Left kidney (tissue), 2 donors: ENCODE data around the gene SECTM1. TPM values are rescaled to one million over a fixed set of nuclear protein-coding genes. Genes with fewer than 3 reads are reported as not detected.
"Not testable (repeated sequence)": the region's sequence is repeated elsewhere in the genome, so short reads cannot be mapped to it uniquely, and the experiment has no call there.

Experiments used
- DNase-seq: peaks from one replicate; pipeline ENCODE4 v3.0.0-alpha.2; 2013
- polyA plus RNA-seq: library from polyadenylated mRNA; unstranded; fragments of 120-200 nt; gene quantifications from one replicate; pipeline ENCODE4 v1.2.1, GENCODE V29; 2013; ENCODE audit not compliant: insufficient read length

SECTM1 gene
- polyA plus RNA-seq, 1 donor, result 1.3 TPM

- no peak for DNase-seq
These were observed 37.1 kb upstream of the SECTM1 start for GRCh38 chr17:82370471-82371332.

GRCh38 chr17:82369211-82369610, 35.6 kb upstream of the SECTM1 start:
- no peak for DNase-seq

GRCh38 chr17:82367724-82368524, 34.4 kb upstream of the SECTM1 start:
- no peak for DNase-seq

GRCh38 chr17:82366749-82367148, 33.2 kb upstream of the SECTM1 start:
- no peak for DNase-seq

- DNase-seq, result no peak
These were observed 32.2 kb upstream of the SECTM1 start for GRCh38 chr17:82365606-82366295.

- no peak for DNase-seq
These were observed 28.5 kb upstream of the SECTM1 start for GRCh38 chr17:82361885-82362633.

- DNase-seq, result not testable (repeated sequence)
These were observed 26.0 kb upstream of the SECTM1 start for GRCh38 chr17:82359451-82360074.

GRCh38 chr17:82358465-82359350, 25.1 kb upstream of the SECTM1 start, which contains the start of gene TEX19:
Gene TEX19, plus strand, starts transcription at chr17:82359247. Its CDS starts 2,904 bp downstream, at chr17:82362151.
- DNase-seq, result no peak

GRCh38 chr17:82357394-82357793, 23.8 kb upstream of the SECTM1 start:
- DNase-seq, result no peak

- no peak for DNase-seq
These were observed 23.3 kb upstream of the SECTM1 start for GRCh38 chr17:82356845-82357355.

- no peak for DNase-seq
These were observed 22.3 kb upstream of the SECTM1 start for GRCh38 chr17:82355770-82356427.

GRCh38 chr17:82354804-82355308, 21.3 kb upstream of the SECTM1 start:
- no peak for DNase-seq

GRCh38 chr17:82353484-82353883, 19.9 kb upstream of the SECTM1 start:
- no peak for DNase-seq

- peak; percentile 81 for DNase-seq
These were observed 18.3 kb upstream of the SECTM1 start for GRCh38 chr17:82351713-82352488.

- DNase-seq, result no peak
These were observed 17.7 kb upstream of the SECTM1 start for GRCh38 chr17:82351254-82351712.

GRCh38 chr17:82350182-82351030, 16.8 kb upstream of the SECTM1 start:
- DNase-seq, result no peak

- DNase-seq, result no peak
These were observed 15.7 kb upstream of the SECTM1 start for GRCh38 chr17:82349287-82349701.
